Chondrocyte (in vitro differentiated cells): Measurements from ENCODE around the gene EIF4EBP2. TPM values are rescaled to one million over a fixed set of nuclear protein-coding genes. Genes with fewer than 3 reads are reported as not detected.

Source experiments
- DNase-seq: peaks from one replicate; pipeline ENCODE4 v3.0.0; 2021; ENCODE audit warnings: mixed read lengths, low spot score
- H3K27ac Mint-ChIP-seq: one replicate; pipeline ENCODE4 v1.8.0; 2021; ENCODE audit warnings: mild to moderate bottlenecking, moderate library complexity, mixed read lengths; ENCODE audit not compliant: unreplicated experiment
- H3K27me3 Mint-ChIP-seq: 2 replicates; pipeline ENCODE4 v1.8.0; 2021; ENCODE audit warnings: low read depth, mixed read lengths
- H3K36me3 Mint-ChIP-seq: 2 replicates; pipeline ENCODE4 v1.8.0; 2021; ENCODE audit warnings: low read depth, mixed read lengths
- H3K4me1 Mint-ChIP-seq: 2 replicates; pipeline ENCODE4 v1.8.0; 2021; ENCODE audit warnings: low read depth, mild to moderate bottlenecking, mixed read lengths
- H3K4me3 Mint-ChIP-seq: one replicate; pipeline ENCODE4 v1.8.0; 2021; ENCODE audit warnings: mild to moderate bottlenecking, moderate library complexity, mixed read lengths; ENCODE audit not compliant: unreplicated experiment
- H3K9me3 Mint-ChIP-seq: 2 replicates; pipeline ENCODE4 v1.8.0; 2021; ENCODE audit warnings: low read depth, mixed read lengths
- total RNA-seq: library from RNA; stranded (reverse); gene quantifications from 3 replicates; pipeline ENCODE4 v1.2.1, GENCODE V29; 2021
- TF ChIP-seq, protein P1 (sequence below): fragments of 200-600 bp; sonication (generic); IDR thresholded peaks from 2 replicates; pipeline ENCODE4 v1.5.0; 2021; ENCODE audit warnings: antibody characterized with exemption, mild to moderate bottlenecking, moderate library complexity

The EIF4EBP2 gene
- total RNA-seq, 1 donor from 2014 or later: 39.6 TPM

DNA sequence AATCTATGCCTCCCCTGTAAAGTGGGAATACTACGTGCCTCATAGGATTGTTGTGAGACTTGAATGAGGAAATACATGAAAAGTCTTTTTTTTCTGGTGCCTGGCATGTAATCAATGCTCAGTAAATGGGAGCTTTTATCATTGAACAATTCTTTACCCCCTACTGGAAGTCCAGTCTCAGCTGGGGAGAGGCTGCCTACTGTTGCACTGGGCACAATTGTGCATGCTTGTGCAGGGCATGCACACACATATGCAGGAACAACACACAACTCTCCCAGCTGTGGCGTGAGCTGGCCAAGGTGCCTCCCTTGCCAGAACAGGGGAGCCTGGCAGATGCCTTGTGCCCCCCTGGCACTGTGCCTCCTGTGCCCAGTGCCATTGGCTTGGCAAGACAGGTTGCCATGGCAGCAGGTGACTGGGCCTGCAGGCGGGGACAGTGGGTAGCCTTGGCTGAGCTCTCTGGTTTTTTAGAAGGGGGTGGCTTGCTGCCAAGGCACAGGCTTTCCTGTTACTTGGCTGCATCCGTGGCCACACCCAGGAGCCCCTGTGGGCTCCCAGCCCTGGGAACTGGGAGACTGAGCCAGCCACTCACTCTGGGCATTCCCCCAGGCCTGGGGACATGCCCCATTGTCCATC is 58.5 kb downstream of the EIF4EBP2 start:
- no peak overlapping the region for H3K27ac Mint-ChIP-seq
- no peaks in the 10 kb centered on the region for H3K36me3 Mint-ChIP-seq
- DNase-seq: no peak
- no peaks in the 10 kb centered on the region for H3K27me3 Mint-ChIP-seq
- no peak overlapping the region for H3K4me3 Mint-ChIP-seq
- H3K9me3 Mint-ChIP-seq: no peaks in the 10 kb centered on the region
- TF ChIP-seq, protein P1, sequence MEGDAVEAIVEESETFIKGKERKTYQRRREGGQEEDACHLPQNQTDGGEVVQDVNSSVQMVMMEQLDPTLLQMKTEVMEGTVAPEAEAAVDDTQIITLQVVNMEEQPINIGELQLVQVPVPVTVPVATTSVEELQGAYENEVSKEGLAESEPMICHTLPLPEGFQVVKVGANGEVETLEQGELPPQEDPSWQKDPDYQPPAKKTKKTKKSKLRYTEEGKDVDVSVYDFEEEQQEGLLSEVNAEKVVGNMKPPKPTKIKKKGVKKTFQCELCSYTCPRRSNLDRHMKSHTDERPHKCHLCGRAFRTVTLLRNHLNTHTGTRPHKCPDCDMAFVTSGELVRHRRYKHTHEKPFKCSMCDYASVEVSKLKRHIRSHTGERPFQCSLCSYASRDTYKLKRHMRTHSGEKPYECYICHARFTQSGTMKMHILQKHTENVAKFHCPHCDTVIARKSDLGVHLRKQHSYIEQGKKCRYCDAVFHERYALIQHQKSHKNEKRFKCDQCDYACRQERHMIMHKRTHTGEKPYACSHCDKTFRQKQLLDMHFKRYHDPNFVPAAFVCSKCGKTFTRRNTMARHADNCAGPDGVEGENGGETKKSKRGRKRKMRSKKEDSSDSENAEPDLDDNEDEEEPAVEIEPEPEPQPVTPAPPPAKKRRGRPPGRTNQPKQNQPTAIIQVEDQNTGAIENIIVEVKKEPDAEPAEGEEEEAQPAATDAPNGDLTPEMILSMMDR: no peak
- H3K4me1 Mint-ChIP-seq: peaks cover 33% of the 10 kb centered on the region

DNA sequence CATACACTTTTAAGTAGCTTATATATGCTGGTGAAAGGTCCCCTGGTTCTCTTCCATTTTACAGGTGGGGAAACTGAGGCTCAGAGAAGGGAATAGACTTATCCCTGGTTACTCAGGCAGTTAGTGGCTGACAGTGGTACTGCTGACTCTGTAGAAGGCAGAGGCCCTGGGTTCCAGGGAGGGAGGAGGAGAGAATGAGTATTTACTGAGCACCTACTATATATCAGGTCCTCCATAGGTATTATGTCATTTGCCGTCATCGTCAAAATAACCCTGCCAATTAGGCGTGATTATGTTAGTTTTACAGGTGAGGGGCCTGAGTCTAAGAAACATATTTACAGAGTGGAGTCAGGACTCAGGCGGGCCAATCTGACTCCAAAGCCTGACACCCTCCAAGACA is 61.3 kb downstream of the EIF4EBP2 start:
- Mint-ChIP-seq H3K27me3 (peaks cover 2% of the 10 kb centered on the region), H3K4me3 (no peak overlapping the region), H3K27ac (no peak overlapping the region), H3K4me1 (peaks cover 17% of the 10 kb centered on the region), H3K36me3 (no peaks in the 10 kb centered on the region), H3K9me3 (no peaks in the 10 kb centered on the region)
- no peak for DNase-seq
- TF ChIP-seq, protein P1: no peak

DNA sequence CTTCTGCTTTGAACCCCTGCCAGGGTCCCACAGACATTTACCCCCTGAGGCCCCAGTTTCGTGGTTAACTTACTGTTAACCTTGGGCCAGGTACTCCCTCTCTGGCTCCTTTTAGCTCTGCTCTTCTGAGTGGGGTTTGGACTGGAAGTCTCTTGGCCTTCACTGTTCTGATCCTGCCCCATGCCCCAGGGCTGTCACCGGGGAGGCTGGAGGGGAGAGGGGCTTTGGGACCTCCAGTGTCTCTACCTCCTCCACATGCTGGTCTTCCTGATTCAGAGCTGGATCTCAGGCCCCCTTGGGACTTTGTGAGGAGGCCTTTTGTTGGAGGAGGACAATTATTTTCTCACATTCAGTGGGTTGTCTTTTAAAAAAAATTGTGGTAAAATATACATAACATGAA is 61.9 kb downstream of the EIF4EBP2 start:
- Mint-ChIP-seq H3K27ac (no peak overlapping the region), H3K27me3 (peaks cover 2% of the 10 kb centered on the region), H3K36me3 (no peaks in the 10 kb centered on the region), H3K4me3 (no peak overlapping the region), H3K9me3 (no peaks in the 10 kb centered on the region), H3K4me1 (peaks cover 17% of the 10 kb centered on the region)
- no peak for DNase-seq
- TF ChIP-seq, protein P1: no peak

GRCh38 chr10:70466951-70467350 is 63.0 kb downstream of the EIF4EBP2 start:
- Mint-ChIP-seq H3K27me3 (peaks cover 2% of the 10 kb centered on the region), H3K36me3 (no peaks in the 10 kb centered on the region), H3K27ac (no peak overlapping the region), H3K4me1 (peaks cover 15% of the 10 kb centered on the region), H3K4me3 (no peak overlapping the region), H3K9me3 (no peaks in the 10 kb centered on the region)
- DNase-seq: no peak
- TF ChIP-seq, protein P1: no peak

DNA sequence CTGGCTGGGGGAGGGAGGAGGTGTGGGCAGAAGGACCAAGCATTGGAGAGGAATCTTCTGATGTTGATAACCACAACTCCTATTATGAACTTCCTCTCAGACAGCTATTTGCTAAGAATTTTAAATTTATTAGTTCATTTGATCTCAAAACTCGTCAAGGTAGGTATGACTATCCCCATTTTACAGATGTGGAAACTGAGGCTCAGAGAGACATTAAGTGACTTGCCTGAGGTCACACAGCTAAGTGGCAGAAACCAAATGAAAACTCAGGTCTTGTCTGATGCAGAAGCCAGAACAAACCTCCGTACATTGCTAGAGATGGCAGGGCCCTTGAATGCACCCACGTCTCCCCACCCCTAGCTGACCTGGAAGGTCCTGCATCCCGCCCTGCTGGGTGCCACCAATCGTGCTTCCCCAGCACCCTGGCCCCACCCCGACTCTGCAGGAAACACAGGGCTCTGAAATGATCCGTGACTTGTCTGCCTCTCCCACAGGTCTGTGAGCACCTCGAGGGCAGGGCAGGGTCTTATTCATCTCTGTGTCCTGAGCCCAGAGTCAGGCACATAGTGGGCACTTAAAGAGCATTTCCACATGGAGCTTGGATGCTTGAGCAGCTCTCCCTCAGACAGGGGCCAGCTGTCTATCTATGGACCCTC is 69.0 kb downstream of the EIF4EBP2 start:
- DNase-seq: no peak
- Mint-ChIP-seq H3K9me3 (no peaks in the 10 kb centered on the region), H3K27ac (no peak overlapping the region), H3K36me3 (no peaks in the 10 kb centered on the region), H3K27me3 (peaks cover 7% of the 10 kb centered on the region), H3K4me3 (no peak overlapping the region), H3K4me1 (peaks cover 3% of the 10 kb centered on the region)
- TF ChIP-seq, protein P1: no peak
